ENCODE data around the gene CLOCK.

GRCh38 chr4:55530167-55530566, 16.5 kb downstream of the CLOCK start:
- no peak for TF ChIP-seq TAF1 (IDR thresholded peaks at IDR 0.05; ENCODE audit: low read depth)
- TF ChIP-seq FOXM1 (IDR thresholded peaks at IDR 0.05; ENCODE audit: borderline replicate concordance, low read depth): no peak
- TF ChIP-seq TEAD4 (IDR thresholded peaks at IDR 0.05): no peak
- TF ChIP-seq REST (IDR thresholded peaks at IDR 0.05; ENCODE audit: low read depth): no peak
- TF ChIP-seq TCF12 (IDR thresholded peaks at IDR 0.05; ENCODE audit: low read depth): no peak
- TF ChIP-seq USF1 (IDR thresholded peaks at IDR 0.05): no peak
- TF ChIP-seq NFIC (IDR thresholded peaks at IDR 0.05): no peak
- TF ChIP-seq RAD21 (IDR thresholded peaks at IDR 0.05; ENCODE audit: low read depth): no peak

Data from Ishikawa (cell line).